GM21367 (cell line): ENCODE results near the gene SLC25A19.

Experiments used
- ATAC-seq: cut with Tn5 transposase; IDR thresholded peaks from one replicate; pipeline ENCODE4 v1.9.1; 2021; ENCODE audit not compliant: unreplicated experiment

Gene SLC25A19

DNA sequence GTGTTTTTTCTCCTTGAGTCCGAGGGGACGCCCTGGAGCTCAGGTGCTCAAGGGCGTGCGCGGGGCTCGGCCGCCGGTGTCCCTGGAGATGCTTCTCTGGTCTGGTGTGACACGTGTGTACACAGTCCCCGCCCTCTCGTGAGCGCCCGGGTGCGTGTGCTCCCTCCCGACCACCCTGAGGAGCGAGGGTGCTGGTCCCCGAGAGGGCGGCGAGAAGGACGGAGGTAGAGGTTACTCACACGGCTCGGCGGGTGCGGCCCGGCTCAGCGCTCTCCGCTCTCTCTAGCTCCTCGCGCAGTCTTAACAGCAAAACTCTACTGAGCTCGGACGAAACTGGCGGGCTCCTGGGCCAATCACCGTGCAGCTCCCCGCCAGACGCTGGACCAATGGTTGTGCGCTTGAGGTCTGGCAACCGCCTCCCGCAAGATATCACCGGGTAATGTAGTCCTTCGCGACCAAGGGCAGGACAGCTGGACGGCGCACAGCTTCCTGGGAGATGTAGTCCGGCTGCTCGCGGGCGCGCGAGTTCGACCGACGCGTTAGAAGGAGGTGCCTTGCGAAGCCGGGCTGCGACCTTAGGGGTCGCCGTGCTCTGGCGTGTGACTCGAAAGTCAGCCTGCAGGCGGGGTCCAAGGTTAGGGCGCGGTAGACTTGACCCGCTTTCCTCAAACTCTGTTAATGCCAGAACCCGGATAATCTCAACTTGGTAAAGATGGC, at the start of gene SLC25A19:
SLC25A19 (minus strand) TSS at position 319 of the 717 bp plus-strand sequence. CDS start 2,669 bp downstream, outside the sequence.
- peak; percentile 73 for ATAC-seq

DNA sequence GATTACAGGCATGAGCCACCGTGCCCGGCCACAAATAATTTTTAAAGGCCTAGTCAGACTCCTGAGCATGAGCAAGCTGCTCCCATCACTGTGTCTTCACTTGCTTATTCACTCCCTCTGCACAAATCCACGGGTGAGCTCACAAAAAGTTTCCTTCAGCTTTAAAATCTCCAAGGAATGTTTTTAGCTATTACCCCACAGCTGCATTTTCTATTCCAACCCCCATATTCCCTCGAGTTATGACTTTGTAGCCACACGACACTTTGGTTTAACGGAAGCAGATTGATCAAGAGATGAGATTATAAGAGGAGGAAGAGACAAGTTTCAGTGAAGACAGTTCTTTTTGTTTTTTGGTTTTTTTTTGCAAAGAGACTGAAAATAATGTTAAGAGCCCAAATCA, 49.1 kb upstream of the SLC25A19 start:
- ATAC-seq: no peak

DNA sequence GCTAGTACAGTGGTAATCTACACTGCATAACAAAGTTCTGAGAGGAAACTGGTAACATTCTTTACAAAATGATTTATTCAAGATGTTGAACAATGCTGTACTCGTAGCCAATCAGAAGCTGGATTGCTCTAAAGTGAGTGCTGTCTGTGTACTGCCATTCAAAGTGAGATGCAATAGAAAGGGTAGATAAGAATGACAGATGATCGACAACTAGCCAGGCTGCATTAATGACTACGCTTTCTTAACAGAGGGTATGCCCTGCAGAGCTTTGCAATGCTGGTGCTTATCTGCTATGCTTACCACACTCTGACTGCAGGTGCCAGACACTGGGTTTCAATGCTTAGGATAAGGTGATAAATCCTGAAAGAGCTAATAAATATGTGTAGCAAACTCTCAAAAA, 46.1 kb upstream of the SLC25A19 start:
- ATAC-seq: no peak

DNA sequence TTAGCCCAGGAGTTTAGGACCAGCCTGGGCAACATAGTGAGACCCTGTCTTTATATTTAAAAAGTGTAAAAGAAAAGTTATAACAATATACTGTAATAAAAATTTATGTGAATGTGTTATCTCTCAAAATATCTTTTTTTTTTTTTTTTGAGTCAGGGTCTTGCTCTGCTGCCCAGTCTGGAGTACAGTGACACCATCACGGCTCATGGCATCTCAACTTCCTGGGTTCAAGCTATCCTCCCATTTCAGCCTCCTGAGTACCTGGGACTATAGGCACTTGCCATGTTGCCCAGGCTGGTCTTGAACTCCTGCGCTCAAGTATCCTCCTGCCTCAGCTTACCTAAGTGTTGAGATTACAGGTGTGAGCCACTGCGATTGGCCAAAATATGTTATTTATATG, 45.5 kb upstream of the SLC25A19 start:
- ATAC-seq: no peak

DNA sequence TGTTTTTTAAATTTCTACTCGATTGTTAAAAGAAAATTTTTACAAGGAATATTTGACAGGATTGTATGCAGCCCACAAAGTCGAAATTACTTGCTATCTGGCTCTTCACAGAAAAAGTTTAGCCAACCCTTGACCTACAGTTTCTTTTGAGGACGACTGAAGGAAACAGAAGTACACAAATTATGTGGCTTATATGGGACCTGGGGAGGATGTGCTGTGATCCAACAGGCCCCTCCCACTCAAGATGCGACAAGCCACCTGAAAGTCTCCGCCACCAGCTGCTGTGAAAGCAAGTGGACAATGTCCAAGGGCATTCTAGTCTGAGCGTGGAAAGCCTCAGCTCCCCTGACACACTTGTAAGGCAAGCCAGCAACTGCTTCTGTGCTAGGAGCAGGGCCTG, 42.4 kb upstream of the SLC25A19 start:
- no peak for ATAC-seq

DNA sequence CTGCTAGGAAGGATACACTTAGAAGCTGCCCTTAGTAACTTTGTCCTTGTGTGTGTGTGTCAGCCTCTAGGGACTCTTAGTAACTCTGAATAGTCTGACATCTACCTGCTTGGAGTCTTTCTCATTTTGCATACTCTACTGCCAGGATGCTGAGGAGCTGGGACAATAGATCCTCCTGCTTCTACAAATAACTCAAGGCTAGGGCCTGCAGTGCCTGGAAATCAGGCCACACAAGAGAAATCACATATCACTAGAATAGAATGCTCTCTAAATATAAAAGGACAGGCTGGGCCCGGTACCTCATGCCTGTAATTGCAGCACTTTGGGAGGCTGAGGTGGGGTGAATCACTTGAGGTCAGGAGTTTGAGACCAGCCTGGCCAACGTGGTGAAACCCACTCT, 38.5 kb upstream of the SLC25A19 start:
- ATAC-seq: no peak

DNA sequence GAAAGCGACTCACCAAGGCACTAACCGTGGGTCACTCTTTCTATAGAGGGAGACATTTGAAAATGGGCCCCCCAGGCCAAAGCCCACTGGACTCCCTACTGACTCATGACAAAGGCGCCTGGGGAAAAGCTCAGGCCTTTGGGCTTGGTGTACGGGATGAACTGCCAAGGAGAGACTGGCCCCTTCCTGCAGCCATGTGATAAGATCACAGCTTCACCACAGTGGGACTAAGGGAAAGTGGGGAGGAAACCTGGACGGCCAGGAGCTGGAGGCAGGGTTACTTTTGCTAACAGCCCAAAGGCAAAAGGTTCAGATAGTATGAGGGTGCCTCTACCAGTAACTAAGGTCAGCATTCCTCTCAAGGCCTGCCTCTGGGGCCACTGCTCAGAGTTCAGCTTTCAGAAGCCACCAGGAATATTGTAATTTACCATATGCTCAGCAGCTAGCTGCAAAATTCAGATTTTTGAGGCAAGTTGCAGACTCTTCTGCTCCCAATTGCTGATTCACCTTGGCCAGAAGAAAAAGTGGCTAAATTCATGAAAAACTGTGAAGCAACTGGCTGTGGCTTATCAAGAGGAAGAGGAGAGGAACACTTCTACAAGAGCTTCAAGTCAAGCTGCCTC, 37.1 kb upstream of the SLC25A19 start:
- ATAC-seq: no peak

DNA sequence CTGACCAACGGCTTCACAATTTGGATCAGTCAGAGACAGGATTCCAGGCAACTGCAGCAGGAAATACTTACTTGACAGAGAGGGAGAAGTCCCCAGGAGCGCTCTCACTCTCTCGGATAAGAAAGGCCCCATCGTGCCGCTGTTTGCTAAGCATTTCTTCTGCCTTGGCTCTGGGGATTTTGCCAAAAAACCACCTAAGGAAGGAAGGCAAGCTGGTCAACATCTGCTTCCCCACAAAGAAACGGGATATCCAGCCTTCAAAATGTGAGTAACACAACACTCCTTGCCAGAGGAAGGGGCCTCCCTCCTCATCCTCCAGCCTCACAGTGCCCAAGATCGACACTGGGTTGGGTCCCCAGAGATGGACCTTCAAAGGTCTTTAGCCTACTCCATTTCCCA, 36.6 kb upstream of the SLC25A19 start:
- ATAC-seq: no peak

DNA sequence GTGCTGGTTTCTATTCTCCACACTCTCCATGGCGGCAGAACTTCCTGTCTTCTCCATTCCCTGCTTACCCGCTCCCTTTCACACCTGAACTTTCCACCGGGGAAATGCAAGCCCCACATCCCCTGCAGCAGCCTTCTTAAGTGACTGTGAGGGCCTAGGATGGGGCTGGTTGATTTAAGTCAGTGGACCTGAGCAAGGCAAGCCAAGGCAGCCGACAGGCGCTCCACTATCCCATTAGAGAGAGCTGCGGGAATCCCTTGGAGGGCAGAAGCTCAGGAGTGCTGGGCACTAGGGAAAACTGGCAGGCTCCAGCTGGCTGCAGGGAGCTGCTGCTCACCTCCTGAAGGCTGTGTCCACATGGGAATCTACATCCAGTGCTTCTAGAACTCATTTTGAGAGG, 36.1 kb upstream of the SLC25A19 start:
- no peak for ATAC-seq

DNA sequence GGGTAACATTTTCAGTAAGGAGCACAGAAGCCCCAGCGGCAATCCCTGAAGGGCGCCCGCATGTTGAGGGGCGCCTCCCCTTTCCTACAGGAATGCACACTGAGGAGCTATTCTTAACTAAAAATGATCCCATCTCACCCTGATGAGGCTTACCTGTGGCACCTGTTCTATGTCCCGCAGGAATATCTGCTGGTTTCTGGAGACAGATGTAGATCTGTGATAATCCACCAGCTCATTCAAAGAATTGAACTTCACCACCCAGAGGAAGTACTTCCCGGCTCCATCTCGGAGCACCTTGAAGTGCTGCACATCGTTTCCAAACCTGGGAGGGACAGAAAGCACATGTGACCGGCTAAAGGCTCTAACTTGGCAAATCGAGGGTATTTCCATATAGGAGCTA, 32.3 kb upstream of the SLC25A19 start:
- ATAC-seq: no peak

DNA sequence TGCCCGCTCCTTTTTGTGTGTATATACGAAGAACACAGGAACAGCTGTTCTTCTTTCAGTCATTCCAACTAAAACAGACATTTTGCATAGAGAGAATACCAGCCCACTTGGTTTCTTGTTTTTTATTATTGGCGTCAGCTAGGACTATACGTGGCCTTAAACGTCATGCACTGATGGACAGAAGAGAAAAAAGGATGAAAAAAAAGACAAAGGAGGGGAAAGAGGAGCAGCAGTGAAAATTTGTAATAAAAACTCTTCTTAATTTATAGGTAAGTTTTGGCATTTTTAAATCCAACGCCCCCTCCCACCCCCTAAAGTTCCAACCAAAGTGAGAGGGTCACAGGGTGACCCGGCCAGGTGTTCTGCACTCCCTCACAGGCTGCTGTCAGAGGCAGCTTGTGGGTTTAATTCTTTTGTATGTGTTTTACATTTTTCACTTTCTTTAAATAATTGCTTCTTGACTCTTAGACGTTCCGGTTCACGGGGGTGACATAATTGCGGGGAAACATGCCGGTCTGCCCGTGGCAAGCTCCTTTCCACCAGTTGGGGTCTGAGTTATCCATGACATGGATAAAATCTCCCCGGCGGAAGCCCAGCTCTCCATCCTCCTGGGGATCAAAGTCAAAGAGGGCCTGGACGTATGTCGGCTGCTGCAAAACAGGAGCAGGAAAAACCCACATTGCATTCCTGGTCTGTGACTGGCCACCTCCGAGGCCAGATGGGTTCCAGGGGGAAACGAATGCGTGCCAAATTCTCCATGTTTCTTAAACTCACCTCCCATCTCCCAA, 30.9 kb upstream of the SLC25A19 start:
- peak; percentile 38 for ATAC-seq

DNA sequence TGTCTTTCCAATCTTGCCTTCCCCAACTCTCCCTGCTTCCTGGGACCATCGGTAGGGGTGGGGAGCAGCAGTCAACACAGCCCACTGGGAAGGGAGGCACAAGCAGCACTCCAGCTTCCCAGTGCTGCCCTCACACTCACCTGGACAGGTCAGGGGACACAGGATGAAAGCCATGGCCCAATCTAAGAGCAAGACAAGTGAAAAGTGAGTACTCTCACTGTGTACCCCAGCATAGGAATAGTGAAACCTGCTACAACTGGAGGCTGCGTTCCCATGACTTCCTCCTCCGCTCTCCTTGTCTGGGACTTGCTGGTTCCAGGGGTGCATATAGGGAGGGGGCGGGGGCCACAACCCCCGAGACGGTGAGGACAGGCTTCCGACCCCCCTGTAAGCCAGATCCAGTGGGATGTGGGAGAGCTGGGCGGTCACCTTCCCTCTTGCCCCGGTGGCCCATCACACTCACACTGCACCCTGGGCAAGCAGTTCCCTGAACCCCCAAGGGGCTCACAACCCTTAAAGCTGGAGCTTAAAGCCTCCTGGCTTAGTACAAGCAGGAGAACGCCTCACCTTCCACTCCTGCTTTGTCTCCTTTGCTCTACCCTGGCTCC, 29.5 kb upstream of the SLC25A19 start:
- ATAC-seq: no peak

DNA sequence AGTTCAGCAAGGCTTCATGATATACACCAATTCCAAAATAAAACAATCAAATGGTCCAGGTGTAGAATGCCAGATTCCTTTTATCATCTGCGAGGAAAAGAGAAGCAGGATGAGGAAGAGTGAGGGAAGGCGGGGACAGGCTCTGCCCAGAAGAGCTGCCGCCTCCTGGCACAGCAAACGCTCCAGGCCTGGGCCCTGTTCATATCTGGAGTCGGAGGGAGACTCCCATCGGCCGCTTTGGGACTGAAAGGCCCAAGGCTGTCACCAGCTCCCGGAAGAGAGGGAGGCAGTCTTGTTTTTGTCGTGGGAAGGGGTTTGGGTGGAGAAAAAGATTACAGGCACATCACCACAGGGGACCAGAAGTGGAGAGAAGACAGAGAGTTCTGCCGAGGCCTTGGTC, 29.0 kb upstream of the SLC25A19 start:
- ATAC-seq: no peak

DNA sequence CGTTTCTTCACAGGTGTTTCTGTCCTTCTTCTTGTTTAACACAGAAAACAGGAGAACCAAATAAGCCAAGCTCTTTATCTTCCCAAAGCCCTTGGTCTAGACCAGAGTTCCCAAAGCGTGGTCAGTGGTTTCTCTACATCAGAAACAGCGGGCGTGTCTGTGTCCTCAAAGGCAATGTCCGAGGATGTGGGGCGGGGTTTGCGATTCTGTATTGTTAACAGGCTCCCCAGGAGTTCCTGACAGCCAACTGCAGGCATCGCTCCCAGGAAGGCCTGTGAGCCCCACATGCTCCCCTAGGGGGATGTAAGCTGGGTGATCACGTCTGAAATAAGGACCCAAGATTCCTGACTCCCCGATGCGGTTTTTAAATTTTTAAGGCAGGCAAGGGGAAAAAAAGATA, 28.4 kb upstream of the SLC25A19 start:
- no peak for ATAC-seq

DNA sequence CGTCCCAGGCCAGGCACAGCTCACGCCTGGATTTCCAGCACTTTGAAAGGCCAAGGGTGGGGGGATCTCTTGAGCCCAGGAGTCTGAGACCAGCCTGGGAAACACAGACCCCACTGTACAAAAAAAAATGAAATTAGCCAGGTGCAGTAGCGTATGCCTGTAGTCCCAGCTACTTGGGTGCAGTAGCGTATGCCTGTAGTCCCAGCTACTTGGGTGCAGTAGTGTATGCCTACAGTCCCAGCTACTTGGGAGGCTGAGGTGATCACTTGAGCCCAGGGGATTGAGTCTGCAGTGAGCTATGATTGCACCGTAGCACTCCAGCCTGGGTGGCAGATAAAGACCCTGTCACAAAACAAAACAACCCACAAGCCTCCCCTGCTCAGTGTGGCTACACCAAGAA, 27.0 kb upstream of the SLC25A19 start:
- no peak for ATAC-seq

DNA sequence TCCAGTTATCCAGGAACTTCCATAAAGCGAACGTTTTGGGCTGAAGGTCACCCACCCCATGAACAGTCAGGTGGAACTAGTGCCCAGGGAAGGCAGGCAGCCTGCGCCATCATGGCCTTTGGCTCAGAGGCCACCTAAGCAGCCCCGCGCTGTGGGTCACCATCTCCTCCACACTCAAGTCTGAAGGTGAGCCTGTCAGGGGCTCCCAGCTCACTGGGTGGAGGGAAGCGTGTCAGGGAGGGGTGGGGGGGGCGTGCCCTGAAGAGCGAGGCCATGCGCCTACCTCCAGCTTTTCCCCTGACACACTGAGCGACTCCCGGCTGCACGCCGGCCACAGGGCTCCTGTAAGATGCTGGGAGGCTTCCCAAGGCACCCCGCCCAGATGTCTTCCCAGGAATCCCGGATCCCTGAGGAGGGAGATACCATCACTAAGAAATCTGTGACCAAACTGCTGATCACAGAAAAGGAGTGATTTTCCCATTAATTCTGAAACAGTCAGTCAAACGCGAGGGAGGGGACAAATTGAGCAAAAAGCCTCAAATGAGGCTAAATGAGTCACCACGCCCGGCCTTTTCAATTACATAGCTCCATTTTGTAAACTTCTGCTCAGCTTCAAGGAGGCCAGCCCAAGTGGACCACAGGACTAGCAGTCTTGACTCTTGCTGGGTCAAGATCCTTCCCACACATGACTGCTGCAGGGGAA, 26.5 kb upstream of the SLC25A19 start:
- ATAC-seq: no peak

DNA sequence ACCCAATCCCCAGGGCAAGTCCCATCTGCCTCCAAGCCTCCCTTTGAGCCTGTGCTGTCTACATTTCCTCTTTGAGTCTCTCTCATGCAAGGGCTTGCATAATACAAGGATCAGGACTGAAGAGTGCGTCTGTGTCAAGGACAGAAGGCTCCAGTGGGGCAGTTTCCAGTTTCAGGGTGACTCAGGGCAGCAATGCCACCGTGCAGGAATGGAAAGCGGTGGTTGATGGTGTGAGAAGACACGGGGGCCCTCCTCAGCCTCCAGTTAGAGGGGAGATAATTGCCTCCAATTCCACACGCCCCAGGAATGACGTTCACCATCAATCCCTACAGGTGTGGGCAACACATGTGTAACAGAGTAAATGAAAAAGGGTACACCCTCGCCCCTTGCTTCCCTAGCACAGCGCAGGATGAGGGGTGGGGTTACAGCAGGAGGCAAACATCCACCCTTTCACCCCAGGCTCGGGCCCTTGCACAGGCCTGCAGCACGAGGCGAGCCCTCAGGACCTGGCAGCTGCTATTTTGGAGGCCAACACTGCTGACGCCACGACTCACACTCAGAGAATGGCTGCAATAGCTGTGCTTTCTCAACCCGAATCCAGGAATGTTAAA, 24.8 kb upstream of the SLC25A19 start:
- no peak for ATAC-seq

DNA sequence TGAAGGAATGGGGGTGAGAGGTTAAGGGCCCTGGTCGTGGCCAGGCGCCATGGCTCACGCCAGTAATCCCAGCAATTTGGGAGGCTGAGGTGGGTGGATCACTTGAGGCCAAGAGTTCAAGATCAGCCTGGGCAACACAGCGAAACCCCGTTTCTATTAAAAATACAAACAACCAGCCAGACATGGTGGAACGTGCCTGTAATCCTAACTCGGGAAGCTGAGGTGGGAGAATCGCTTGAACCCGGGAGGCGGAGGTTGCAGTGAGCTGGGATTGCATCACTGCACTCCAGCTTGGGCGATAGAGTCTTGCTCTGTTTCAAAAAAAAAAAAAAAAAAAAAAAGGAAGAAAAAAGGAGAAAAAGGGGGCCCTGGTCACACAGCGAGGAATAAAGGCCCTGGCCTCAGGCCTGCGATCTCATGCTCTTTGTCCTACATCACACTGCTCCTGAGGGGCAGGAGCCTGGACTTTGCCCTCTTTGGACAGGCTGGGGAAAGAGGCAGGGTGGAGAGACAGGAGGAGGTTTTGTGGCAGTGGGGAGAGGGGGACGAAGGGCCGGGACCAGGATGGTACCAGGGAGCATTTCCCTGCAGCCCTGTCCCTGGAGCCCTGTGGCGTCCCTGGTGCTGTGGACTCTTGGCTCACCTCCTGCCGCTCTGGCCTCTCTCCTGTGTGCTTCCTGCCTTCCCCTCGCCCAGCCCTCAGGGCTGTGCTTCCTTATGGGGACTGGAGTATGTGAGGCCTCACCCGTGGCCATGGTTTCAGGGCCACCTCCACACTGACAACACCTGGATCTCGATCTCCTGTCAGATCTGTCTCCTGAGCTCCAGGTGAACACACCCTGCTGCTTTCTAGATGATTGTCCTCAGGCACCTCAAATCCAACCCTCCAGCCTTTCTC, 19.7 kb upstream of the SLC25A19 start:
- ATAC-seq: no peak

DNA sequence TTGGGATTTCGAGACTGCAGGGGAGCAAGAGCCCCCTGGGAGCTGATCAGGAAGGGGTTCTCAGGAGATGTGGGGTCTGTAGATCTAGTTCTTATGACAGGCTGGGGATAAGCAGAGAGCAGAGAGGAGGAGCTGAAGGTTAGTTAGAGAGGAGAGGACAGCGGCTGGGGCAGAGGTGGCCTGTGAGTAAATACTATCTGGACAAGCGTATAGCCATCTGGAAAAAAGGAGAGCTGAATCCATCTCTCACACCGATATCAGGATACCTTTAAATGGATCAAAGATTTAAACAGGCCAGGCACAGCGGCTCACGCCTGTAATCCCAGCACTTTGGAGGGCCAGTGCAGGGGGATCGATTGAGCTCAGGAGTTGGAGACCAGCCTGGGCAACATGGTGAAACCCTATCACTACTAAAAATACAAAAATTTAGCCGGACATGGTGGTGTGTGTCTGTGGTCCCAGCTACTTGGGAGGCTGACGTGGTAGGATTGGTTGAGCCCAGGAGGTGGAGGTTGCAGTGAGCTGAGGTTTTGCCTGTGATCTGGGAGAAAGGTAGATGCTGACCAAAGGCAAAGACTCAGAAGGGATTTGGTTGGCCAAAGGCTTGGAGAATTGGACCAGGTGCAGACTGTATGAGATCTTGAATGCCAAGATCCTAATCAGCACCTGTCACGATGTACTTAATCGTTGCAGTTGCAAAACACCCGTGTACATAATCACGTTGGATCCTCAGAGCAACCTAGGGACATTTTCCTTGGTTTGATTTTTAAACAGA, 18.9 kb upstream of the SLC25A19 start:
- no peak for ATAC-seq
